Stimulated activated CD4-positive, alpha-beta T cell treated with anti-CD3 and anti-CD28 coated beads, TNF-alpha, amount 100 ng/mL, for 24 hours (primary cell): ENCODE results near the gene CCT8L2.
"Not testable (repeated sequence)": the region's sequence is repeated elsewhere in the genome, so short reads cannot be mapped to it uniquely, and the experiment has no call there.

Experiments used
- DNase-seq, 3 experiments: peaks; one replicate each; pipeline ENCODE4 v3.0.0-alpha.2; 2020; ENCODE audit warnings: low read depth in 3 of 3

The CCT8L2 gene

DNA sequence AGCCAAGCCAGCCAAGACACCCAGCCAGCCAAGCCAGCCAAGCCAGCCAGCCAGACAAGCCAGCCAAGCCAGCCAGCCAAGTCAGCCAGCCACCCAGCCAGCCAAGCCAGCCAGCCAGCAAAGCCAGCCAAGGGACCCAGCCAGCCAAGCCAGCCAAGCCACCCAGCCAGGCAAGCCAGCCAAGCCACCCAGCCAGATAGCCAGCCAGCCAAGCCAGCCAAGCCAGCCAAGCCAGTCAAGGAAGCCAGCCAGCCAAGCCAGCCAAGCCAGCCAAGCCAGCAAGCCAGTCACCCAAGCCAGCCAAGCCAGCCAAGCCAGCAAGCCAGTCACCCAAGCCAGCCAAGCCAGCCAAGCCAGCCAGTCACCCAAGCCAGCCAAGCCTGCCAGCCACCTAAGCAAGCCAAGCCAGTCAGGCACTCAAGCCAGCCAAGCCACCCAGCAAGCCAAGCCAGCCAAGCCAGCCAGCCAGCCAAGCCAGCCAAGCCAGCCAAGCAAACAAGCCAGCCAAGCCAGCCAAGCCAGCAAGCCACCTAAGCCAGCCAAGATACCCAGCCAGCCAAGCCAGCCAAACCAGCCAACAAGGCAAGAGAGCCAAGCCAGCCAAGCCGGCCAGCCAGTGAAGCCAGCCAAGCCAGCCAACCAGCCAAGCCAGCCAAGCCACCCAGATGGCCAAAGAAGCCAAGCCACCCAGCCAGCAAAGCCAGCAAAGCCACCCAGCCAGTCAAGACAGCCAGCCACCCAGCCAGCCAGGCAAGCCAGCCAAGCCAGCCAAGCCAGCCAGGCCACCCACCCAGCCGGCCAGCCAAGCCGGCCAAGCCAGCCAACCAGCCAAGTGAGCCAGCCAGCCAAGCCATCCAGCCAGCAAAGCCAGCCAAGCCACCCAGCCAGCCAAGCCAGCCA is 33.3 kb downstream of the CCT8L2 start:
- no peak for DNase-seq

DNA sequence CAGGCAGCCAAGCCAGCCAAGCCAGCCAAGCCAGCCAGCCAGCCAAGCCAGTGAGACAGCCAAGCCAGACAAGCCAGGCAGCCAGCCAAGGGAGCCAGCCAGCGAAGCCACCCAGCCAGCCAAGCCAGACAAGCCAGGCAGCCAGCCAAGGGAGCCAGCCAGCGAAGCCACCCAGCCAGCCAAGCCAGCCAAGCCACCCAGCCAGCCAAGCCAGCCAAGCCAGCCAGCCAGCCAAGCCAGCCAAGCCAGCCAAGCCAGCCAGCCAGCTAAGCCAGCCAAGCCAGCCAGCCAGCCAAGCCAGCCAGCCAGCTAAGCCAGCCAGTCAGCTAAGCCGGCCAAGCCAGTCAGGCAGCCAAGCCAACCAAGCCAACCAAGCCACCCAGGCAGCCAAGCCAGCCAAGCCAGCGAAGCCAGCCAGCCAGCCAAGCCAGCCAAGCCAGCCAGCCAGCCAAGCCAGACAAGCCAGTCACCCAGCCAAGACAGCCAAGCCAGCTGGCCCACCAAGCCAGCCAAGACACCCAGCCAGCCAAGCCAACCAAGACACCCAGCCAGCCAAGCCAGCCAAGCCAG is 34.1 kb downstream of the CCT8L2 start:
- DNase-seq = not testable (repeated sequence)

DNA sequence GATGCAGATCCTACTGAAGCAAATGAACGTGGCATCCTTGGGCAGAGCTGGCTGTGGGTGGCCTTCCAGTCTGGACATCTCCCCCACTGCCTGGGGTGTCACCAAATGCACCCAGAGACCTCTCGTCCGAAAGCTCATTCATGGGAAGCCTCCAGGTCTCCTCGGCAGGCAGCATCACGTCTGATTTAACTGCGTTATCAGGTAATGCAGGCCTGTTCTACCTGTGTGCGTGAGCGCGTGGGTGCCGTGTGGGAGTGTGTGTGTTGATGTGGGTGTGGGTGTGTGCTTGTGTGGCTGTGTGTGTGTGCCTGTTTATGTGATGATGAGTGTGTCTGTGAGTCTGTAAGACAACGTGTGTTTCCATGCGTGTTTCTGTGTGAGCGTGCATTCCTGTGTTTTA is 35.1 kb downstream of the CCT8L2 start:
- not testable (repeated sequence) for DNase-seq

- not testable (repeated sequence) for DNase-seq
Observed at GRCh38 chr22:16555077-16555994, 37.3 kb downstream of the CCT8L2 start.

- not testable (repeated sequence) for DNase-seq
Observed at GRCh38 chr22:16543310-16543709, 49.3 kb downstream of the CCT8L2 start.
